ENCODE measurements around the gene ADRA2C. TPM values are rescaled to one million over a fixed set of nuclear protein-coding genes. Genes with fewer than 3 reads are reported as not detected.

Gene ADRA2C
- total RNA-seq: 10 to 100 TPM; 19.5 to 42.1 (median 37.6) TPM
- polyA plus RNA-seq: 10 to 100 TPM in 1 of 3 donors, 1 to 10 TPM in 2; 9.4 to 15.5 (median 9.9) TPM
- long read RNA-seq, donor 1, partial matches to known transcripts: 0 of 1 reads
- long read RNA-seq, donor 1, other reads (novel, unspliced or antisense): 0 of 1 reads
- long read RNA-seq, donor 2, partial matches to known transcripts: 0 of 2 reads
- long read RNA-seq, donor 2, other reads (novel, unspliced or antisense): 0 of 2 reads

DNA sequence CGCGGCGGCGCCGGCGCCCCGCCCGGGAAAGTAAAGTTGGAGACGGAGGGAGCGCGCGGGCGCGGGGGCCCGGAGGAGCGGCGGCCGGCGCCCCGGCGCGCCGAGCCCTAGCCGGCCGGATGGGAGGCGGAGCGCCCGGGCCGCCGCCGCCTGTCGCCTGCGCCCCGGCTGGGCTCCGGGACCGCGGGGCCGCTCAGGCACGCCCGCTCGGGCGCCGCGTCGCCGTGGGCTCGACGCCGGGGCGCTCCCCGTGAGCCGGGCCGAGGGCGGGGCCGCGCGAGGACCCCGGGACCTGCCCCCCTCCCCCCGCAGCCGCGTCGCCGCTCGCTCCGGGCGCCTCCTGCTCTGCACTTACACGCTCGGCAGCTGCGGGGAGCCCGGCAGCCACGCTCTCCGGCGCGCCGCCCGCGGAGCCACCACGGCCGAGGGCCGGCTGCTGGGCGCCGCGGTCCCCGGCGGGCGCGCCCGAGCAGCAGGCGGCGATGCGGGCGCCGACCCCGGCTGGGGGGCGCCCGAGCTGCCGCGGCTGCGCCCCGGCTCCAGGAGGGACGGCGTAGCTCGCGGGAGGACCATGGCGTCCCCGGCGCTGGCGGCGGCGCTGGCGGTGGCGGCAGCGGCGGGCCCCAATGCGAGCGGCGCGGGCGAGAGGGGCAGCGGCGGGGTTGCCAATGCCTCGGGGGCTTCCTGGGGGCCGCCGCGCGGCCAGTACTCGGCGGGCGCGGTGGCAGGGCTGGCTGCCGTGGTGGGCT, at the start of gene ADRA2C:
Gene ADRA2C (plus strand): TSS at position 350 of the 749 bp plus-strand sequence. CDS start 222 bp downstream, at position 572.
- TF ChIP-seq, protein P1, sequence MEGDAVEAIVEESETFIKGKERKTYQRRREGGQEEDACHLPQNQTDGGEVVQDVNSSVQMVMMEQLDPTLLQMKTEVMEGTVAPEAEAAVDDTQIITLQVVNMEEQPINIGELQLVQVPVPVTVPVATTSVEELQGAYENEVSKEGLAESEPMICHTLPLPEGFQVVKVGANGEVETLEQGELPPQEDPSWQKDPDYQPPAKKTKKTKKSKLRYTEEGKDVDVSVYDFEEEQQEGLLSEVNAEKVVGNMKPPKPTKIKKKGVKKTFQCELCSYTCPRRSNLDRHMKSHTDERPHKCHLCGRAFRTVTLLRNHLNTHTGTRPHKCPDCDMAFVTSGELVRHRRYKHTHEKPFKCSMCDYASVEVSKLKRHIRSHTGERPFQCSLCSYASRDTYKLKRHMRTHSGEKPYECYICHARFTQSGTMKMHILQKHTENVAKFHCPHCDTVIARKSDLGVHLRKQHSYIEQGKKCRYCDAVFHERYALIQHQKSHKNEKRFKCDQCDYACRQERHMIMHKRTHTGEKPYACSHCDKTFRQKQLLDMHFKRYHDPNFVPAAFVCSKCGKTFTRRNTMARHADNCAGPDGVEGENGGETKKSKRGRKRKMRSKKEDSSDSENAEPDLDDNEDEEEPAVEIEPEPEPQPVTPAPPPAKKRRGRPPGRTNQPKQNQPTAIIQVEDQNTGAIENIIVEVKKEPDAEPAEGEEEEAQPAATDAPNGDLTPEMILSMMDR (IDR thresholded peaks at IDR 0.05 in 8 of 11, conservative IDR thresholded peaks at IDR 0.05 in 3 of 11): no peak
- TF ChIP-seq POLR2A (IDR thresholded peaks at IDR 0.05) (no peak), POLR2AphosphoS5 (IDR thresholded peaks at IDR 0.05) (peak in 1 of 3 donors; percentile 38)
- Histone ChIP-seq H3K4me1 (peaks cover 0 to 45% (median 19%) of the 10 kb centered on the region in 6 donors), H3K27ac (peak within 1 kb of the TSS in 5 of 8 donors; percentile 56 to 72 (median 66)), H3K27me3 (replicated peaks in 1 of 7) (peaks cover 0 to 85% (median 38%) of the 10 kb centered on the region in 7 donors), H3K36me3 (no peaks in the 10 kb centered on the region), H3K4me3 (peak within 1 kb of the TSS in 7 of 8 donors; percentile 19 to 59 (median 27)), H3K9me3 (no peaks in the 10 kb centered on the region)
- DNase-seq: no peak
- WGBS, 5 donors: 2 to 6% (median 2%) methylated on average over 31 to 131 of the region's 131 CpGs; no CpG with 5 or more reads in 1 of the 5 donors
- intact Hi-C loops (cut with DNase I; ENCODE audit: low total_unique reads): no loop called here

DNA sequence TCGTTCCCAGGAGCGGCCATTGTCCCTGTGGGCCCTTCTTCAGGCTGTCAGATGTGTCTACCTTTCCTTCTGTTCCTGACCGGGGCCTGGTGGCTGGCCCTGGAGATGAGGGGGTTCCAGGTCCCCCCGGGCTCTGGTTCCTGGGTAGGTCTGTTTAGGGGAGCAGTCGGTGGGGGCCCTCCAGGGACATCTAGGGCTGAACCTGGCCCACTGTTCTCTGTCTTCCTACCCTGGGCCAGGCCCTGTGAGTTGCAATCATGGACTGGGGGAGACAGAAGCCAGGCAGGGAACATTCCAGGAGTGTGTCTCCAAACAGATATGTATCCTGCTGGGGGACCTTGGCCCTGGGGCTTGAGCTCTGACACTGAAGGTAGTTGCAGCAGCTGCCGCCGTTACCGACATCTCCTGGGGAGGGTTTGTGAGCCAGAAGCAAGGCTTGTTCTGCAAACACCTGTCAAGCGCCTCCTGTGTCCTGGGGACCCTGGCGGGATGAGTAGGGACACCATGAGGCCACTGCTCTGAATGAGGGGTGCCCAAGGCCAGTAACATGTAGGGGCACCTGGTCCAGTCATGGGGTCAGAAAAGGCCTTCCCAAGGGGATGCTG, 49.5 kb upstream of the ADRA2C start:
- no peaks in the 10 kb centered on the region for H3K36me3 ChIP-seq
- H3K27ac ChIP-seq: no peak overlapping the region
- intact Hi-C loops (cut with DNase I; ENCODE audit: low total_unique reads): no loop called here
- peaks cover 0 to 65% (median 0%) of the 10 kb centered on the region in 7 donors for H3K27me3 ChIP-seq (replicated peaks in 1 of 7)
- H3K9me3 ChIP-seq: peaks cover 0 to 9% (median 7%) of the 10 kb centered on the region in 8 donors
- no peak overlapping the region for H3K4me3 ChIP-seq
- DNase-seq: peak; percentile 49
- H3K4me1 ChIP-seq: no peaks in the 10 kb centered on the region
- WGBS, 5 donors: 77 to 95% (median 85%) methylated on average over 4 to 10 of the region's 10 CpGs
- no peak for TF ChIP-seq POLR2A (IDR thresholded peaks at IDR 0.05)
- TF ChIP-seq, protein P1 (IDR thresholded peaks at IDR 0.05 in 8 of 11, conservative IDR thresholded peaks at IDR 0.05 in 3 of 11): no peak
- TF ChIP-seq POLR2AphosphoS5 (IDR thresholded peaks at IDR 0.05): no peak

DNA sequence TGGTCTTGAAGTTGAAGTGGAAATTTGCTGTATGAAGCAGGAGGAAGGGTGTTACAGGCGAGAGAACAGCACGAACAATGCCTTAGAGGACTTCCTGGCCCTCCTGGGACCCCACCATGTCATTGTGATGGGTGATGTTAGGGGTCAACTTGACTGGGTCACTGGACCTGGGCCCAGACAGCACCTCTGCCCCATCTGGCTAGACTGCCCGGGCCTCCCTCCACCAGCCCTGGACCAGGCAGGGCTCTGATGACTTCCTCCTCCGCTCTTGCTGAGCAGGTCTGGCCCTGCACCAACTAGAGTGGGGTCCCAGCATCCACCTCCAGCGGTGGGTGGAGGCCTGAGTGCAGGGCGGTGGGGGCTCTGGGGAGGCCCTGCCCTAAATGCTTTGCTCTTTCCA, 48.9 kb upstream of the ADRA2C start:
- 65 to 85% (median 68%) methylated on average over 4 to 6 of the region's 6 CpGs for WGBS, 5 donors
- H3K9me3 ChIP-seq: peaks cover 0 to 9% (median 7%) of the 10 kb centered on the region in 8 donors
- H3K27ac ChIP-seq: no peak overlapping the region
- TF ChIP-seq, protein P1 (IDR thresholded peaks at IDR 0.05 in 8 of 11, conservative IDR thresholded peaks at IDR 0.05 in 3 of 11): no peak
- TF ChIP-seq POLR2A (IDR thresholded peaks at IDR 0.05) (no peak), POLR2AphosphoS5 (IDR thresholded peaks at IDR 0.05) (no peak)
- no peaks in the 10 kb centered on the region for H3K4me1 ChIP-seq
- intact Hi-C loops (cut with DNase I; ENCODE audit: low total_unique reads): no loop called here
- peak; percentile 47 for DNase-seq
- no peaks in the 10 kb centered on the region for H3K36me3 ChIP-seq
- no peak overlapping the region for H3K4me3 ChIP-seq
- H3K27me3 ChIP-seq (replicated peaks in 1 of 7): peaks cover 0 to 63% (median 0%) of the 10 kb centered on the region in 7 donors

Data from spleen (tissue), 13 donors.